HepG2 (cell line): ENCODE measurements around the gene NIPAL1. TPM values are rescaled to one million over a fixed set of nuclear protein-coding genes. Genes with fewer than 3 reads are reported as not detected.

Experiments used
- AKAP8 ChIP-seq: sonication (generic); formaldehyde crosslinking; IDR thresholded peaks from 2 replicates; pipeline ENCODE4 v1.5.1; 2020; ENCODE audit warnings: mild to moderate bottlenecking, missing genetic modification reagents
- BCLAF1 ChIP-seq: fragments of 450-650 bp; IDR thresholded peaks from 2 replicates; pipeline ENCODE4 v1.6.1; 2017; ENCODE audit warnings: mild to moderate bottlenecking
- CCDC6 ChIP-seq: sonication (generic); formaldehyde crosslinking; IDR thresholded peaks from 2 replicates; pipeline ENCODE4 v1.8.1; 2022; ENCODE audit warnings: mild to moderate bottlenecking, missing genetic modification reagents, moderate library complexity
- CREB3 ChIP-seq: sonication (generic); formaldehyde crosslinking; IDR thresholded peaks from 2 replicates; pipeline ENCODE4 v1.5.0; 2020; ENCODE audit warnings: missing genetic modification reagents
- E2F1 ChIP-seq: sonication (generic); formaldehyde crosslinking; IDR thresholded peaks from 2 replicates; pipeline ENCODE4 v1.5.0; 2020; ENCODE audit warnings: missing genetic modification reagents
- FOSL1 ChIP-seq: sonication (generic); formaldehyde crosslinking; IDR thresholded peaks from 2 replicates; pipeline ENCODE4 v1.9.0; 2021; ENCODE audit warnings: missing genetic modification reagents, borderline replicate concordance
- GRHL1 ChIP-seq: sonication (generic); formaldehyde crosslinking; conservative IDR thresholded peaks from 2 replicates; pipeline ENCODE4 v1.8.0; 2022; ENCODE audit warnings: missing genetic modification reagents
- GZF1 ChIP-seq: sonication (generic); formaldehyde crosslinking; IDR thresholded peaks from 2 replicates; pipeline ENCODE4 v1.5.1; 2020; ENCODE audit warnings: mild to moderate bottlenecking, missing genetic modification reagents
- HNF1B ChIP-seq: sonication (generic); formaldehyde crosslinking; IDR thresholded peaks from 2 replicates; pipeline ENCODE4 v1.5.1; 2020; ENCODE audit warnings: mild to moderate bottlenecking, moderate library complexity, missing genetic modification reagents
- SNRNP70 ChIP-seq: fragments of 200-400 bp; formaldehyde crosslinking; IDR thresholded peaks from 2 replicates; pipeline ENCODE4 v1.6.1; 2017; ENCODE audit warnings: mild to moderate bottlenecking, low read depth, low read length, moderate library complexity
- SRSF4 ChIP-seq: fragments of 200-400 bp; formaldehyde crosslinking; IDR thresholded peaks from one replicate; pipeline ENCODE4 v1.6.1; 2018; ENCODE audit warnings: mild to moderate bottlenecking, low read depth, low read length, moderate library complexity; ENCODE audit not compliant: poor library complexity, severe bottlenecking
- TFAP4 ChIP-seq: sonication (generic); IDR thresholded peaks from 2 replicates; pipeline ENCODE4 v1.6.1; 2016; ENCODE audit warnings: low read depth, borderline replicate concordance
- ZNF446 ChIP-seq: sonication (generic); formaldehyde crosslinking; IDR thresholded peaks from 2 replicates; pipeline ENCODE4 v1.5.0; 2020; ENCODE audit warnings: mild to moderate bottlenecking, missing genetic modification reagents
- ZNF556 ChIP-seq: sonication (generic); formaldehyde crosslinking; IDR thresholded peaks from 2 replicates; pipeline ENCODE4 v1.4.0; 2020; ENCODE audit warnings: mild to moderate bottlenecking, missing genetic modification reagents, borderline replicate concordance
- ZNF883 ChIP-seq: sonication (generic); formaldehyde crosslinking; IDR thresholded peaks from 2 replicates; pipeline ENCODE4 v1.5.1; 2020; ENCODE audit warnings: mild to moderate bottlenecking, missing genetic modification reagents; ENCODE audit errors: not compliant biosample characterization
- polyA plus RNA-seq, 8 experiments: library from polyadenylated mRNA; depleted of rRNA in 3 of 8; stranded (reverse) in 7 of 8; unstranded in 1 of 8; fragments of >200 nt; fragmentation: Illumina TruSeq in 4 of 8; extraction: Trizol in 4 of 8; gene quantifications; 2 replicates each; pipeline versions ENCODE4 v1.2.1 to v1.2.3, GENCODE V29; 2011 to 2016; ENCODE audit warnings: low read depth in 4 of 8, missing spikeins in 1 of 8, mixed read lengths in 1 of 8; ENCODE audit not compliant: insufficient read depth in 1 of 8
- total RNA-seq, 5 experiments: library from RNA; depleted of rRNA; stranded (reverse); fragments of >200 nt; fragmentation: Illumina TruSeq; extraction: Trizol; gene quantifications; 2 replicates each; pipeline ENCODE4 v1.2.3, GENCODE V29; 2016; ENCODE audit warnings: low read depth in 1 of 5

NIPAL1 gene
- total and polyA plus RNA-seq, 2 of the 13 experiments (the other 11 are each of a cell fraction or from before 2014, with no cell fraction given), result 1.4 to 3.4 TPM

GRCh38 chr4:48016141-48017107, at the start of gene NIPAL1, which contains the start of gene CNGA1 (continued):
- TF ChIP-seq BCLAF1 (no peak), ZNF446 (CRISPR knock-in tag) (no peak), AKAP8 (CRISPR knock-in tag) (no peak), GRHL1 (CRISPR knock-in tag) (no peak), SNRNP70 (no peak), HNF1B (CRISPR knock-in tag) (peak; percentile 56), CCDC6 (CRISPR knock-in tag) (0 out of 2 replicates have a peak, but pooled peaks have one; percentile 25), CREB3 (no peak), ZNF883 (CRISPR knock-in tag) (no peak), GZF1 (CRISPR knock-in tag) (no peak), FOSL1 (CRISPR knock-in tag) (no peak), SRSF4 (no peak), ZNF556 (CRISPR knock-in tag) (peak; percentile 69), E2F1 (CRISPR knock-in tag) (no peak), TFAP4 (peak; percentile 56; the same call in 1 of the 2 replicates)
